Natural killer cell (primary cell): ENCODE measurements around the gene KIAA0232. TPM values are rescaled to one million over a fixed set of nuclear protein-coding genes. Genes with fewer than 3 reads are reported as not detected.

Experiments used
- ATAC-seq, 3 donors: fragments of 150-1000 bp in 2 of 3; fragments of 200-7000 bp in 1 of 3; cut with Tn5 transposase; 1 replicate in 1 of 3; 2 replicates in 2 of 3; pipeline ENCODE4 v1.10.0; 2021; ENCODE audit warnings: mild to moderate bottlenecking in 2 of 3, moderate library complexity in 2 of 3
- DNase-seq, 2 donors: peaks; one replicate each; pipeline versions ENCODE4 v3.0.0 to v3.0.0-alpha.2; 2013 to 2021; ENCODE audit warnings: mixed read lengths in 1 of 2
- H3K27ac ChIP-seq: one replicate; pipeline ENCODE4 v1.5.1; 2013; ENCODE audit warnings: mild to moderate bottlenecking, low read length
- H3K27me3 ChIP-seq: one replicate; pipeline ENCODE4 v1.6.1; 2013; ENCODE audit warnings: low read length; ENCODE audit not compliant: control insufficient read depth, insufficient read depth
- H3K36me3 ChIP-seq: one replicate; pipeline ENCODE4 v1.6.1; 2013; ENCODE audit warnings: low read length; ENCODE audit not compliant: control insufficient read depth, insufficient read depth
- H3K4me1 ChIP-seq: one replicate; pipeline ENCODE4 v1.6.1; 2013; ENCODE audit warnings: low read length; ENCODE audit not compliant: control insufficient read depth, insufficient read depth
- H3K4me3 ChIP-seq: one replicate; pipeline ENCODE4 v1.5.1; 2013; ENCODE audit warnings: low read length
- H3K9me3 ChIP-seq: one replicate; pipeline ENCODE4 v1.6.1; 2013; ENCODE audit warnings: low read length; ENCODE audit not compliant: control insufficient read depth, insufficient read depth
- H3K27ac Mint-ChIP-seq, 2 donors: one replicate each; pipeline ENCODE4 v1.8.0; 2022; ENCODE audit warnings: mild to moderate bottlenecking in 2 of 2, mixed read lengths in 2 of 2, moderate library complexity in 1 of 2
- H3K27me3 Mint-ChIP-seq, 2 donors: one replicate each; pipeline ENCODE4 v1.8.0; 2022; ENCODE audit warnings: low read depth in 2 of 2, mixed read lengths in 2 of 2
- H3K36me3 Mint-ChIP-seq: one replicate; pipeline ENCODE4 v1.8.0; 2022; ENCODE audit warnings: mixed read lengths
- H3K4me1 Mint-ChIP-seq, 2 donors: one replicate each; pipeline ENCODE4 v1.8.0; 2022; ENCODE audit warnings: mixed read lengths in 2 of 2
- H3K4me3 Mint-ChIP-seq: one replicate; pipeline ENCODE4 v1.8.0; 2022; ENCODE audit warnings: mild to moderate bottlenecking, moderate library complexity, mixed read lengths
- H3K9me3 Mint-ChIP-seq, 2 donors: one replicate each; pipeline ENCODE4 v1.8.0; 2022; ENCODE audit warnings: mixed read lengths in 2 of 2
- WGBS: methylation state at CpG from one replicate; pipeline ENCODE4 v1.1.7; 2013; ENCODE audit warnings: missing lambda C conversion rate; ENCODE audit not compliant: insufficient coverage; 5-methylcytosine and 5-hydroxymethylcytosine counted together
- intact Hi-C: fragments of 100-400 bp; cut with micrococcal nuclease; formaldehyde crosslinking; loops from one replicate; pipeline ENCODE4 v1.14.2; 2022
- total RNA-seq, 4 donors: library from RNA; stranded (reverse); fragments of 120-200 nt in 1 of 4; gene quantifications; one replicate each; pipeline versions ENCODE4 v1.2.3 to v1.2.4, GENCODE V29; 2013 to 2022
- TF ChIP-seq, protein P1 (sequence below): fragments of 200-600 bp; IDR thresholded peaks from one replicate; pipeline ENCODE4 v1.8.0; 2022; ENCODE audit warnings: antibody characterized with exemption

KIAA0232 gene
- total RNA-seq, 3 donors from 2014 or later (not counting 1 experiment from before 2014, with no cell fraction given): 24.7 to 30.3 (median 28.6) TPM

DNA sequence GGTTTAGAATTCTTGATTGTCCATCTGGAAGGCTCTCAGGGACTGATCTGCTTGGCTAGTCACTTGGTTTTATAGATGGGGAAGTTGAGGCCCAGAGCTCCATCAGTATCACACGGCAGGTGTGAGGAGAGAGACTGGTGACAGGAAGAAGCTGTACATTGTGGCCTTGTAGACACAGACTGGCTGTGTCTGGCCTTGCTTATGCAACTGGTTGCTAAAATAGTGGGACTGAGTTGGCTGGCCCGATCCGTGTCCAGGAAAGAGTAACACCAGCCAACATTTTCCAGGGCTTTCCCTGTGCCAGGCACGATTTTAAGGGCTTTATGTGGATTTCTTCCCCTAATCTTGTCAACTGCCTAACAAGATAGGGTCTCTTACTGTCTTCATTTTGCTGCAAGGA lies 129.9 kb downstream of the KIAA0232 start:
- no peaks in the 10 kb centered on the region for H3K36me3 Mint-ChIP-seq
- H3K4me3 Mint-ChIP-seq: peak overlapping the region; percentile 45
- TF ChIP-seq, protein P1, sequence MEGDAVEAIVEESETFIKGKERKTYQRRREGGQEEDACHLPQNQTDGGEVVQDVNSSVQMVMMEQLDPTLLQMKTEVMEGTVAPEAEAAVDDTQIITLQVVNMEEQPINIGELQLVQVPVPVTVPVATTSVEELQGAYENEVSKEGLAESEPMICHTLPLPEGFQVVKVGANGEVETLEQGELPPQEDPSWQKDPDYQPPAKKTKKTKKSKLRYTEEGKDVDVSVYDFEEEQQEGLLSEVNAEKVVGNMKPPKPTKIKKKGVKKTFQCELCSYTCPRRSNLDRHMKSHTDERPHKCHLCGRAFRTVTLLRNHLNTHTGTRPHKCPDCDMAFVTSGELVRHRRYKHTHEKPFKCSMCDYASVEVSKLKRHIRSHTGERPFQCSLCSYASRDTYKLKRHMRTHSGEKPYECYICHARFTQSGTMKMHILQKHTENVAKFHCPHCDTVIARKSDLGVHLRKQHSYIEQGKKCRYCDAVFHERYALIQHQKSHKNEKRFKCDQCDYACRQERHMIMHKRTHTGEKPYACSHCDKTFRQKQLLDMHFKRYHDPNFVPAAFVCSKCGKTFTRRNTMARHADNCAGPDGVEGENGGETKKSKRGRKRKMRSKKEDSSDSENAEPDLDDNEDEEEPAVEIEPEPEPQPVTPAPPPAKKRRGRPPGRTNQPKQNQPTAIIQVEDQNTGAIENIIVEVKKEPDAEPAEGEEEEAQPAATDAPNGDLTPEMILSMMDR: no peak
- H3K27ac ChIP-seq: no peak overlapping the region
- H3K27ac Mint-ChIP-seq: peak overlapping the region in 1 of 2 donors; percentile 9
- intact Hi-C loops: no loop called here
- H3K4me1 ChIP-seq: peaks cover 65% of the 10 kb centered on the region
- H3K9me3 ChIP-seq: no peaks in the 10 kb centered on the region
- H3K4me1 Mint-ChIP-seq: peaks cover 47 to 69% of the 10 kb centered on the region in 2 donors
- WGBS: 59% methylated on average over 4 of the region's 4 CpGs
- H3K4me3 ChIP-seq: no peak overlapping the region
- DNase-seq (no peak), ATAC-seq (no peak)
- no peaks in the 10 kb centered on the region for H3K27me3 ChIP-seq
- H3K36me3 ChIP-seq: no peaks in the 10 kb centered on the region
- no peaks in the 10 kb centered on the region for H3K27me3 Mint-ChIP-seq
- H3K9me3 Mint-ChIP-seq: no peaks in the 10 kb centered on the region

DNA sequence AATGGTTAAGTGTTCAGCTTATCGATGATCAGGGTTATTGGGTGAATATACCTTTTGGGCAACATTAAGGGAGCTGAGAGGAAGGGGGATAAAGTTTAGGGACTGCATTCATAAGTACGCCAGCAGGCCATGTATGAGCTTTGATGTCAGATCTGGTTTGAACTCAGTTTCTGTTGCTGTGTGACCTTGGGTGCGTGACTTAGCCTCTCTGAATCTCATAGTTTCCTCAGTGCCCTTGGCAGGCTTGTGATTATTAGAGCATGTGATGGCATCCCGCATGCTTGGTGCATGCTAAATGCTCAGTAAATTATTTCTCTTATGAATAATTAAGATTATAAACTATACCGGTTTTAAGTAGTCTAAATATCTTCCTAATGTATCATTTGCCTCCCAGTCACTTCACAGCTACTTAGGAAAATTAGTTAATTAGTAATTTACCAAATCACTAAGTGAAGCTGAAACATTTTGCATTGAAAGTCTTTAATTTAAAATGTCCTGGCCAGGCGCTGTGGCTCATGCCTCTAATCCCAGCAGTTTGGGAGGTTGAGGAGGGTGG lies 130.9 kb downstream of the KIAA0232 start:
- H3K4me3 ChIP-seq: no peak overlapping the region
- no peaks in the 10 kb centered on the region for H3K36me3 Mint-ChIP-seq
- no peak overlapping the region for H3K27ac ChIP-seq
- ATAC-seq (no peak), DNase-seq (no peak)
- H3K4me1 ChIP-seq: peaks cover 68% of the 10 kb centered on the region
- TF ChIP-seq, protein P1: no peak
- no peaks in the 10 kb centered on the region for H3K9me3 ChIP-seq
- WGBS: 93% methylated on average over 4 of the region's 6 CpGs
- intact Hi-C loops: no loop called here
- no peaks in the 10 kb centered on the region for H3K36me3 ChIP-seq
- H3K4me1 Mint-ChIP-seq: peaks cover 54 to 71% of the 10 kb centered on the region in 2 donors
- H3K4me3 Mint-ChIP-seq: no peak overlapping the region
- H3K27me3 Mint-ChIP-seq: no peaks in the 10 kb centered on the region
- H3K27ac Mint-ChIP-seq: no peak overlapping the region
- H3K9me3 Mint-ChIP-seq: no peaks in the 10 kb centered on the region
- H3K27me3 ChIP-seq: no peaks in the 10 kb centered on the region

DNA sequence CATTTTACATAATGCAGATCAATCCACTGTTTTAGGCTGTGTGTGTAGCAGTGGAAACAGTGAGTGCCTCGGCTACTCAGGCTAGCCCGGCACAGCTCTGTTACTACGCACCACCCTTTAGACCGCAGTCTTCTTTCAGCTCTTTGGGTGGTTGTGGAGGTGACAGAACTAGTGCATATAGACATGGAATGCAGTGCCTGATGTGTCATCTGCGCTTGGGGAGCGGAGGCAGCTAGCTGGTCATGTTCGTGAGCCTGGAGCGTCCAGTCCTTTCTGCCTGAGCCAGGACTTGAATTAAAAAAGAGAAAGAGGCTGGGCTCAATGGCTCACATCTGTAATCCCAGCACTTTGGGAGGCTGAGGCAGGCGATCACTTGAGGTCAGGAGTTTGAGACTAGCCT lies 131.9 kb downstream of the KIAA0232 start:
- peaks cover 53 to 70% of the 10 kb centered on the region in 2 donors for H3K4me1 Mint-ChIP-seq
- 89% methylated on average over 9 of the region's 9 CpGs for WGBS
- H3K4me1 ChIP-seq: peaks cover 71% of the 10 kb centered on the region
- H3K4me3 Mint-ChIP-seq: no peak overlapping the region
- DNase-seq (no peak), ATAC-seq (no peak)
- TF ChIP-seq, protein P1: no peak
- no peak overlapping the region for H3K27ac ChIP-seq
- H3K27me3 ChIP-seq: no peaks in the 10 kb centered on the region
- H3K36me3 Mint-ChIP-seq: no peaks in the 10 kb centered on the region
- no peaks in the 10 kb centered on the region for H3K9me3 Mint-ChIP-seq
- no peaks in the 10 kb centered on the region for H3K36me3 ChIP-seq
- H3K27me3 Mint-ChIP-seq: no peaks in the 10 kb centered on the region
- peak overlapping the region in 1 of 2 donors; percentile 78 for H3K27ac Mint-ChIP-seq
- no peak overlapping the region for H3K4me3 ChIP-seq
- H3K9me3 ChIP-seq: no peaks in the 10 kb centered on the region
- intact Hi-C loops: no loop called here
